GM19463 (cell line): ENCODE results near the gene CAPN10.

Source experiments
- ATAC-seq: cut with Tn5 transposase; IDR thresholded peaks from one replicate; pipeline ENCODE4 v1.9.1; 2021; ENCODE audit warnings: mild to moderate bottlenecking, moderate library complexity; ENCODE audit not compliant: unreplicated experiment

CAPN10 gene

GRCh38 chr2:240622531-240623235 is 36.1 kb downstream of the CAPN10 start:
- ATAC-seq = no peak

GRCh38 chr2:240623531-240624010 is 37.0 kb downstream of the CAPN10 start:
- no peak for ATAC-seq

- ATAC-seq = no peak
Observed at GRCh38 chr2:240624011-240624949, 37.7 kb downstream of the CAPN10 start.

GRCh38 chr2:240624950-240625621 is 38.6 kb downstream of the CAPN10 start, which contains the start of gene GPR35:
GPR35 (plus strand) TSS chr2:240625480; CDS start chr2:240629953, 4,473 bp downstream.
- ATAC-seq = peak; percentile 45

- ATAC-seq = no peak
Observed at GRCh38 chr2:240626531-240627300, 40.2 kb downstream of the CAPN10 start.

GRCh38 chr2:240627736-240628506 is 41.4 kb downstream of the CAPN10 start:
- ATAC-seq = no peak

- ATAC-seq = no peak
Observed at GRCh38 chr2:240628507-240628807, 41.9 kb downstream of the CAPN10 start.

- ATAC-seq = no peak
Observed at GRCh38 chr2:240628808-240629618, 42.5 kb downstream of the CAPN10 start.

GRCh38 chr2:240629619-240629967 is 43.1 kb downstream of the CAPN10 start:
- no peak for ATAC-seq

- no peak for ATAC-seq
Observed at GRCh38 chr2:240629968-240630770, 43.6 kb downstream of the CAPN10 start.

GRCh38 chr2:240630771-240631547 is 44.4 kb downstream of the CAPN10 start:
- ATAC-seq = no peak

GRCh38 chr2:240631548-240632305 is 45.2 kb downstream of the CAPN10 start:
- no peak for ATAC-seq

- no peak for ATAC-seq
Observed at GRCh38 chr2:240632306-240632721, 45.8 kb downstream of the CAPN10 start.

GRCh38 chr2:240635121-240635997 is 48.8 kb downstream of the CAPN10 start:
- no peak for ATAC-seq

- no peak for ATAC-seq
Observed at GRCh38 chr2:240635998-240636547, 49.5 kb downstream of the CAPN10 start.
